HG02885 (cell line): ENCODE results near the gene AATK.

Experiments used
- ATAC-seq: cut with Tn5 transposase; IDR thresholded peaks from one replicate; pipeline ENCODE4 v1.9.1; 2021; ENCODE audit warnings: mild to moderate bottlenecking; ENCODE audit not compliant: unreplicated experiment, poor library complexity

Gene AATK

GRCh38 chr17:81119223-81120148, 46.5 kb downstream of the AATK start:
- ATAC-seq, result peak; percentile 48

GRCh38 chr17:81118308-81119221, 47.5 kb downstream of the AATK start:
- no peak for ATAC-seq

- no peak for ATAC-seq
Observed at GRCh38 chr17:81117672-81118198, 48.3 kb downstream of the AATK start.

- ATAC-seq, result no peak
Observed at GRCh38 chr17:81116704-81117103, 49.3 kb downstream of the AATK start.

GRCh38 chr17:81115749-81116464, 50.1 kb downstream of the AATK start:
- ATAC-seq, result no peak

GRCh38 chr17:81115219-81115618, 50.8 kb downstream of the AATK start:
- no peak for ATAC-seq

- ATAC-seq, result no peak
Observed at GRCh38 chr17:81114351-81115093, 51.5 kb downstream of the AATK start.

- ATAC-seq, result no peak
Observed at GRCh38 chr17:81113158-81113724, 52.8 kb downstream of the AATK start.

- ATAC-seq, result no peak
Observed at GRCh38 chr17:81112450-81112849, 53.6 kb downstream of the AATK start.

GRCh38 chr17:81111066-81111465, 55.0 kb downstream of the AATK start:
- ATAC-seq, result no peak

- ATAC-seq, result no peak
Observed at GRCh38 chr17:81110488-81111040, 55.5 kb downstream of the AATK start.

- ATAC-seq, result no peak
Observed at GRCh38 chr17:81109957-81110356, 56.1 kb downstream of the AATK start.

GRCh38 chr17:81108220-81108619, 57.8 kb downstream of the AATK start:
- no peak for ATAC-seq

- ATAC-seq, result no peak
Observed at GRCh38 chr17:81106716-81107115, 59.3 kb downstream of the AATK start.

- ATAC-seq, result no peak
Observed at GRCh38 chr17:81103379-81103778, 62.6 kb downstream of the AATK start.

GRCh38 chr17:81102869-81103268, 63.2 kb downstream of the AATK start:
- ATAC-seq, result no peak

GRCh38 chr17:81102352-81102751, 63.7 kb downstream of the AATK start:
- no peak for ATAC-seq

- ATAC-seq, result peak; percentile 82
Observed at GRCh38 chr17:81101614-81102306, 64.3 kb downstream of the AATK start.
